GM12878 (cell line): ENCODE data around the gene LIMA1. TPM values are rescaled to one million over a fixed set of nuclear protein-coding genes. Genes with fewer than 3 reads are reported as not detected.
"Not testable (repeated sequence)": the region's sequence is repeated elsewhere in the genome, so short reads cannot be mapped to it uniquely, and the experiment has no call there.

ENCODE experiments used
- ATAC-seq: fragments of 200-7000 bp; cut with Tn5 transposase; 3 replicates; pipeline ENCODE4 v1.9.1; 2020; ENCODE audit warnings: mild to moderate bottlenecking, moderate library complexity
- BruUV-seq: library from RNA; stranded (reverse); fragments of 400-500 nt; replicated peaks from 2 replicates; lab custom pipeline; 2021; lab: Mats Ljungman, UMichigan
- CTCF ChIA-PET: fragments of 300-600 bp; sonication (Branson Sonifier 250); formaldehyde crosslinking; extraction: SDS; loops from one replicate; lab custom pipeline; 2021; ENCODE audit warnings: inconsistent platforms; lab: Yijun Ruan, JAX
- POLR2A ChIA-PET: fragments of 350-600 bp; formaldehyde crosslinking; extraction: SDS; loops from one replicate; lab custom pipeline; 2021; ENCODE audit warnings: inconsistent platforms; lab: Charles Lee
- RAD21 ChIA-PET: fragments of 300-600 bp; sonication (Branson Sonifier 250); formaldehyde crosslinking; loops from one replicate; lab custom pipeline; 2023; ENCODE audit warnings: antibody characterized with exemption; ENCODE audit not compliant: unreplicated experiment; lab: Charles Lee
- SMC1A ChIA-PET: fragments of 300-600 bp; sonication (Branson Sonifier 250); formaldehyde crosslinking; loops from one replicate; lab custom pipeline; 2023; ENCODE audit not compliant: unreplicated experiment, uncharacterized antibody; lab: Charles Lee
- DNase-seq: peaks from one replicate; pipeline ENCODE4 v3.0.0-alpha.2; 2011; ENCODE audit warnings: low read depth, low spot score
- FAIRE-seq: peaks from 3 replicates; lab custom pipeline; 2011; peaks lifted over from hg19 to GRCh38; lab: Jason Lieb, UNC
- H2AFZ ChIP-seq: 2 replicates; pipeline ENCODE4 v1.6.0; 2011; ENCODE audit warnings: low read depth, low read length, control low read depth; ENCODE audit not compliant: control insufficient read depth
- H3K27ac ChIP-seq: 2 replicates; pipeline ENCODE4 v1.5.1; 2011; ENCODE audit warnings: control low read depth; ENCODE audit not compliant: control insufficient read depth, insufficient read depth
- H3K27me3 ChIP-seq, 2 experiments: replicated peaks in 1 of 2; 2 replicates each; pipeline versions ENCODE4 v1.6.0 to v1.6.1; 2011; ENCODE audit warnings: low read length in 1 of 2; ENCODE audit not compliant: control insufficient read depth in 2 of 2, insufficient read depth in 2 of 2
- H3K36me3 ChIP-seq, 2 experiments: 2 replicates each; pipeline ENCODE4 v1.5.1; 2011; ENCODE audit warnings: low read length in 1 of 2; ENCODE audit not compliant: control insufficient read depth in 2 of 2, insufficient read depth in 2 of 2
- H3K4me1 ChIP-seq: 2 replicates; pipeline ENCODE4 v1.6.1; 2011; ENCODE audit warnings: mild to moderate bottlenecking, low read length, moderate library complexity, mixed read lengths; ENCODE audit not compliant: control insufficient read depth, insufficient read depth
- H3K4me2 ChIP-seq: 2 replicates; pipeline ENCODE4 v1.6.0; 2011; ENCODE audit warnings: control low read depth; ENCODE audit not compliant: control insufficient read depth, insufficient read depth
- H3K4me3 ChIP-seq: fragments of 200-600 bp; sonication (generic); 2 replicates; pipeline ENCODE4 v1.5.1; 2016
- H3K79me2 ChIP-seq: 2 replicates; pipeline ENCODE4 v1.6.0; 2011; ENCODE audit warnings: low read length; ENCODE audit not compliant: control insufficient read depth, insufficient read depth
- H3K9ac ChIP-seq: 2 replicates; pipeline ENCODE4 v1.8.0; 2011; ENCODE audit warnings: low read length, control low read depth, mixed read lengths; ENCODE audit not compliant: control insufficient read depth, insufficient read depth
- H3K9me3 ChIP-seq: replicated peaks from 3 replicates; pipeline ENCODE4 v1.5.1; 2011; ENCODE audit warnings: mild to moderate bottlenecking, low read length; ENCODE audit not compliant: control insufficient read depth, insufficient read depth
- H4K20me1 ChIP-seq: 2 replicates; pipeline ENCODE4 v1.6.0; 2011; ENCODE audit not compliant: control insufficient read depth, insufficient read depth
- BHLHE40 ChIP-seq, 2 experiments: fragments of 450-650 bp in 1 of 2; IDR thresholded peaks; 2 replicates each; pipeline ENCODE4 v1.6.1; 2011 to 2017; ENCODE audit warnings: low read depth in 2 of 2, borderline replicate concordance in 1 of 2, improper control_type of control experiment in 1 of 2, low read length in 1 of 2, mild to moderate bottlenecking in 1 of 2
- POU2F2 ChIP-seq: IDR thresholded peaks from 3 replicates; pipeline ENCODE4 v1.6.1; 2011; ENCODE audit warnings: low read depth, mild to moderate bottlenecking, low read length, borderline replicate concordance
- WGBS: methylation state at CpG from one replicate; pipeline ENCODE4 v1.1.6; 2016; ENCODE audit warnings: low lambda C conversion rate; ENCODE audit not compliant: insufficient replicate concordance, insufficient coverage; ENCODE audit errors: missing lambda C conversion rate; 5-methylcytosine and 5-hydroxymethylcytosine counted together
- in situ Hi-C: fragments of 300-500 bp; cut with MboI; formaldehyde crosslinking; loops from 9 replicates; pipeline ENCODE4 v1.14.3; 2018; ENCODE audit warnings: mixed read lengths
- intact Hi-C: fragments of 100-400 bp; cut with micrococcal nuclease; formaldehyde crosslinking; loops from one replicate; pipeline ENCODE4 v1.14.2; 2022; ENCODE audit not compliant: unreplicated experiment
- polyA plus RNA-seq, 11 experiments: library from polyadenylated mRNA; depleted of rRNA in 4 of 11; unstranded in 6 of 11; stranded (reverse) in 5 of 11; fragments of >200 nt; fragmentation: Nextera tagmentation in 4 of 11; fragmentation: Illumina TruSeq in 1 of 11; extraction: Ambion mirVana in 4 of 11; extraction: Trizol in 1 of 11; gene quantifications; 1 replicate in 1 of 11; 2 replicates in 10 of 11; pipeline versions ENCODE4 v1.2.1 to v1.2.3, GENCODE V29; 2011 to 2016; ENCODE audit warnings: inconsistent platforms in 2 of 11, missing spikeins in 2 of 11, low read depth in 1 of 11
- total RNA-seq, 4 experiments: library from RNA; depleted of rRNA in 3 of 4; stranded (reverse); fragments of >200 nt in 3 of 4; fragmentation: Illumina TruSeq in 1 of 4; extraction: Trizol in 1 of 4; gene quantifications; 2 replicates each; pipeline versions ENCODE4 v1.2.1 to v1.2.3, GENCODE V29; 2013 to 2021

LIMA1 gene
- total and polyA plus RNA-seq, 10 of the 15 experiments (the other 5 are each of a cell fraction or from before 2014, with no cell fraction given): 53.2 to 109 (median 60.8) TPM

GRCh38 chr12:50313256-50313931, 30.1 kb upstream of the LIMA1 start:
- ATAC-seq: no peak
- Histone ChIP-seq H3K4me3 (no peak overlapping the region), H4K20me1 (no peaks in the 10 kb centered on the region), H3K36me3 (no peaks in the 10 kb centered on the region), H3K4me1 (no peaks in the 10 kb centered on the region), H3K27ac (no peak overlapping the region), H3K9me3 (no peaks in the 10 kb centered on the region), H2AFZ (no peak overlapping the region), H3K27me3 (no peaks in the 10 kb centered on the region), H3K9ac (no peak overlapping the region), H3K4me2 (no peak overlapping the region), H3K79me2 (no peaks in the 10 kb centered on the region)
- ChIA-PET RAD21 (interaction anchor here (0.7 to 4.1 kb wide), 16 partner anchors 29 to 237 kb away, joined by 3 to 34 read pairs (median 5); partner anchors contain the start of gene LIMA1), POLR2A (no interaction called here), SMC1A (interaction anchor here (0.8 to 4.4 kb wide), 8 partner anchors 67 to 203 kb away, joined by 3 to 64 read pairs (median 8); no protein-coding TSS in a partner anchor), CTCF (interaction anchor here (0.8 to 7.4 kb wide), 16 partner anchors 12 to 295 kb away, joined by 3 to 68 read pairs (median 10); partner anchors contain the start of gene COX14)
- DNase-seq: no peak
- 97% methylated on average over 5 of the region's 5 CpGs for WGBS
- BruUV-seq: no TSS peak
- intact Hi-C loops (loop anchor here (5.0 kb wide), 1 partner anchor 91 kb away; no protein-coding TSS in a partner anchor), in situ Hi-C loops (loop anchor here (5.0 kb wide), 2 partner anchors 131 to 231 kb away; no protein-coding TSS in a partner anchor)
- no peak for TF ChIP-seq POU2F2
- TF ChIP-seq BHLHE40 (IDR thresholded peaks at IDR 0.05; ENCODE audit: borderline replicate concordance in 1 of 2, low read depth in 2 of 2, low read length in 1 of 2): no peak
- FAIRE-seq: no peak

DNA sequence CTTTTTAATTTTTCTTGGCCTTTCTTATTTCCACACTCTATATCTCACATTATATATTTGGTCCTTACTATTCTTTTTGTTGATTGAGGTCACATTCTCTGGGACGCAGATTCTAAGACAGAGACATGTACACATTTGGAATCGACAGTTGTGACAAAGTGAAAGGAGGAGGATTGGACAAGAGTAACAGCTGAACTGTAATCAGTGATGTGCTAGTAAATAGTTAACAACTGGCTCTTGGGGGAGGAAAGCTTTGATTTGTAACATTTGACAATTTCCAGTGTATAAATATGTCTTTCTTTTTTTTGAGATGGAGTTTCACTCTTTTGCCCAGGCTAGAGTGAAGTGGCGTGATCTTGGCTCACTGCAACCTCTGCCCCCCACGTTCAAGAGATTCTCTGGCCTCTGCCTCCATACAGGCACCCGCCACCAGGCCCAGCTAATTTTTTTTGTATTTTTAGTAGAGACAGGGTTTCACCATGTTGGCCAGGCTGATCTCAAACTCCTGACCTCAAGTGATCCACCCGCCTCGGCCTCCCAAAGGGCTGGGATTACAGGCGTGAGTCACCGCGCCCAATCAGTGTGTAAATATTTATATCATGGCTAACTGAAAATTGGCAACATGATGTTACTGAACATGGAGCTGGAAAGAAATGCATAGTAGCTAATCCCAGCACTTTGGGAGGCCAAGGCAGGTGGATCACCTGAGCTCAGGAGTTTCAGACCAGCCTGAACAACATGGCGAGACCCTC, 28.7 kb upstream of the LIMA1 start:
- ChIA-PET SMC1A (interaction anchor here (0.8 to 4.4 kb wide), 5 partner anchors 12 to 236 kb away, joined by 3 to 64 read pairs (median 4); no protein-coding TSS in a partner anchor), CTCF (interaction anchor here (0.6 to 7.4 kb wide), 6 partner anchors 99 to 242 kb away, joined by 3 to 68 read pairs (median 16); partner anchors contain the start of gene COX14), RAD21 (interaction anchor here (0.7 to 4.1 kb wide), 8 partner anchors 53 to 201 kb away, joined by 3 to 15 read pairs (median 3); no protein-coding TSS in a partner anchor)
- H3K9me3 ChIP-seq, POLR2A ChIA-PET, H2AFZ ChIP-seq, H3K4me1 ChIP-seq, H3K4me2 ChIP-seq, DNase-seq, ATAC-seq, H3K27me3 ChIP-seq, BruUV-seq, H3K9ac ChIP-seq, H4K20me1 ChIP-seq, FAIRE-seq, H3K27ac ChIP-seq, H3K79me2 ChIP-seq, H3K4me3 ChIP-seq, H3K36me3 ChIP-seq: not testable (repeated sequence)
- WGBS: 98% methylated on average over 11 of the region's 11 CpGs
- in situ Hi-C loops (loop anchor here (5.0 kb wide), 2 partner anchors 130 to 230 kb away; no protein-coding TSS in a partner anchor), intact Hi-C loops (loop anchor here (5.0 kb wide), 1 partner anchor 90 kb away; no protein-coding TSS in a partner anchor)
